Measurements from ENCODE around the gene USP19. TPM values are rescaled to one million over a fixed set of nuclear protein-coding genes. Genes with fewer than 3 reads are reported as not detected.

USP19 gene
- total RNA-seq, 1 experiment from 2014 or later: 39.3 TPM

- Mint-ChIP-seq H3K27ac (ENCODE audit: low read depth, unreplicated experiment) (peak overlapping the region; percentile 85), H3K27me3 (ENCODE audit: insufficient read depth, unreplicated experiment) (no peaks in the 10 kb centered on the region), H3K36me3 (ENCODE audit: insufficient read depth, unreplicated experiment) (peaks cover 18% of the 10 kb centered on the region), H3K4me1 (ENCODE audit: insufficient read depth, unreplicated experiment) (peaks cover 10% of the 10 kb centered on the region), H3K4me3 (ENCODE audit: unreplicated experiment) (peak overlapping the region; percentile 84), H3K9me3 (ENCODE audit: unreplicated experiment) (no peaks in the 10 kb centered on the region)
- POLR2A ChIA-PET: interaction anchor here (0.5 to 2.0 kb wide), 13 partner anchors 9 to 284 kb away, joined by 3 to 15 read pairs (median 3); partner anchors contain the start of genes DALRD3, LAMB2, QRICH1 and USP19
- DNase-seq (ENCODE audit: unreplicated experiment): no peak
- intact Hi-C loops (cut with micrococcal nuclease): no loop called here
- CTCF ChIA-PET: interaction anchor here (0.6 to 1.5 kb wide), 2 partner anchors 175 to 690 kb away, joined by 4 read pairs; partner anchors contain the start of gene USP4
- BruUV-seq (replicated peaks): TSS peak; percentile 54
- TF ChIP-seq, protein P1, sequence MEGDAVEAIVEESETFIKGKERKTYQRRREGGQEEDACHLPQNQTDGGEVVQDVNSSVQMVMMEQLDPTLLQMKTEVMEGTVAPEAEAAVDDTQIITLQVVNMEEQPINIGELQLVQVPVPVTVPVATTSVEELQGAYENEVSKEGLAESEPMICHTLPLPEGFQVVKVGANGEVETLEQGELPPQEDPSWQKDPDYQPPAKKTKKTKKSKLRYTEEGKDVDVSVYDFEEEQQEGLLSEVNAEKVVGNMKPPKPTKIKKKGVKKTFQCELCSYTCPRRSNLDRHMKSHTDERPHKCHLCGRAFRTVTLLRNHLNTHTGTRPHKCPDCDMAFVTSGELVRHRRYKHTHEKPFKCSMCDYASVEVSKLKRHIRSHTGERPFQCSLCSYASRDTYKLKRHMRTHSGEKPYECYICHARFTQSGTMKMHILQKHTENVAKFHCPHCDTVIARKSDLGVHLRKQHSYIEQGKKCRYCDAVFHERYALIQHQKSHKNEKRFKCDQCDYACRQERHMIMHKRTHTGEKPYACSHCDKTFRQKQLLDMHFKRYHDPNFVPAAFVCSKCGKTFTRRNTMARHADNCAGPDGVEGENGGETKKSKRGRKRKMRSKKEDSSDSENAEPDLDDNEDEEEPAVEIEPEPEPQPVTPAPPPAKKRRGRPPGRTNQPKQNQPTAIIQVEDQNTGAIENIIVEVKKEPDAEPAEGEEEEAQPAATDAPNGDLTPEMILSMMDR (IDR thresholded peaks at IDR 0.05; ENCODE audit: unreplicated experiment): no peak
These were observed 44.5 kb upstream of the USP19 start for GRCh38 chr3:49164983-49165720.

GRCh38 chr3:49163609-49164008, 43.0 kb upstream of the USP19 start:
- ChIA-PET POLR2A (interaction anchor here (0.6 to 1.8 kb wide), 2 partner anchors 31 to 276 kb away, joined by 3 to 4 read pairs; partner anchors contain the start of gene LAMB2), CTCF (no interaction called here)
- Mint-ChIP-seq H3K4me1 (ENCODE audit: insufficient read depth, unreplicated experiment) (peaks cover 10% of the 10 kb centered on the region), H3K36me3 (ENCODE audit: insufficient read depth, unreplicated experiment) (peaks cover 18% of the 10 kb centered on the region), H3K4me3 (ENCODE audit: unreplicated experiment) (no peak overlapping the region), H3K27me3 (ENCODE audit: insufficient read depth, unreplicated experiment) (no peaks in the 10 kb centered on the region), H3K27ac (ENCODE audit: low read depth, unreplicated experiment) (no peak overlapping the region), H3K9me3 (ENCODE audit: unreplicated experiment) (no peaks in the 10 kb centered on the region)
- intact Hi-C loops (cut with micrococcal nuclease): no loop called here
- DNase-seq (ENCODE audit: unreplicated experiment): no peak
- no TSS peak for BruUV-seq (replicated peaks)
- TF ChIP-seq, protein P1 (IDR thresholded peaks at IDR 0.05; ENCODE audit: unreplicated experiment): no peak

- DNase-seq (ENCODE audit: unreplicated experiment): no peak
- no TSS peak for BruUV-seq (replicated peaks)
- no peak overlapping the region for H3K4me3 Mint-ChIP-seq (ENCODE audit: unreplicated experiment)
- no peaks in the 10 kb centered on the region for H3K9me3 Mint-ChIP-seq (ENCODE audit: unreplicated experiment)
- intact Hi-C loops (cut with micrococcal nuclease): no loop called here
- no peak overlapping the region for H3K27ac Mint-ChIP-seq (ENCODE audit: low read depth, unreplicated experiment)
- no peaks in the 10 kb centered on the region for H3K27me3 Mint-ChIP-seq (ENCODE audit: insufficient read depth, unreplicated experiment)
- peaks cover 10% of the 10 kb centered on the region for H3K4me1 Mint-ChIP-seq (ENCODE audit: insufficient read depth, unreplicated experiment)
- ChIA-PET CTCF (no interaction called here), POLR2A (interaction anchor here (0.6 to 1.8 kb wide), 3 partner anchors 30 to 145 kb away, joined by 3 to 4 read pairs (median 3); partner anchors contain the start of genes DALRD3 and LAMB2)
- H3K36me3 Mint-ChIP-seq (ENCODE audit: insufficient read depth, unreplicated experiment): peaks cover 18% of the 10 kb centered on the region
- TF ChIP-seq, protein P1 (IDR thresholded peaks at IDR 0.05; ENCODE audit: unreplicated experiment): no peak
These were observed 42.3 kb upstream of the USP19 start for GRCh38 chr3:49162751-49163419.

Measured in MCF 10A (cell line).